ENCODE measurements around the gene DDRGK1. TPM values are rescaled to one million over a fixed set of nuclear protein-coding genes. Genes with fewer than 3 reads are reported as not detected.

The DDRGK1 gene
- total RNA-seq, 1 donor from 2014 or later = 84.2 TPM

DNA sequence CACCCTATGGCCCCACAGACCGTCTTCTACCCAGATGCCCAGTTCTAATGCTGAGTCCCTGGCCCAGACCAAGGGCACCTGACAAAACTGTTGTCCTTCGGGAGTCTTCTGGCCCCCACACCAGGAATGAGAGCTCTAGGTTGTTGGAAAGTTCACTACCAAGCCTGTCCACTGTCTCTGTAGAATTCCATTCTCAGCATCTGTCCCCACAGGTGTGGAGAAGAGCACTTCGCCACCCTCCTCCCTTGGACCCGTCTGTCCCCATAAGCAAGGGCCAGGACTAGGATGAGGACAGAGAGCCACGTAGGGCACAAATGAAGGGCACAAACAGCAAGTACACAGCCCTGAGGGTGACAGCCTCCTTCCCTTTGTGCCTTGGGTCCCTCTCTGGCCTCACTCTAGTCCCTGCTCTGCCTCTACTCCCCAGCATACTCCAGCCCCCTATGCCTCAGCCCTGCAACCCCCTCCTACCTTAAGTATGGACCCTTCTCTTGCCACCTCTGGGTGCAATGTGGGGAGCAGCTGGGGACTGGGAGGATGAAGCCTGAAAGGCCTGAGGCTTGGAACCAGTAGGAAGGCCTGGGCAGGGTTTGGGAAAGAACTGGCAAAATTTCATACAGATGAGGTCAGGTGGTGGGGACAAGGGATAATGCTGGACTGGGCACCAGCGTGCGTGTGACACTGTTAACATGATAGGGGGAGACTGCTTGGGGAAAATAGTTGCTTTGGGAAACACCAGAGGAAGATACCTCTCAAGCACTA lies 35.5 kb downstream of the DDRGK1 start:
- Mint-ChIP-seq H3K36me3 (ENCODE audit: unreplicated experiment) (peaks cover 3% of the 10 kb centered on the region), H3K4me3 (ENCODE audit: unreplicated experiment) (no peak overlapping the region)
- TF ChIP-seq, protein P1, sequence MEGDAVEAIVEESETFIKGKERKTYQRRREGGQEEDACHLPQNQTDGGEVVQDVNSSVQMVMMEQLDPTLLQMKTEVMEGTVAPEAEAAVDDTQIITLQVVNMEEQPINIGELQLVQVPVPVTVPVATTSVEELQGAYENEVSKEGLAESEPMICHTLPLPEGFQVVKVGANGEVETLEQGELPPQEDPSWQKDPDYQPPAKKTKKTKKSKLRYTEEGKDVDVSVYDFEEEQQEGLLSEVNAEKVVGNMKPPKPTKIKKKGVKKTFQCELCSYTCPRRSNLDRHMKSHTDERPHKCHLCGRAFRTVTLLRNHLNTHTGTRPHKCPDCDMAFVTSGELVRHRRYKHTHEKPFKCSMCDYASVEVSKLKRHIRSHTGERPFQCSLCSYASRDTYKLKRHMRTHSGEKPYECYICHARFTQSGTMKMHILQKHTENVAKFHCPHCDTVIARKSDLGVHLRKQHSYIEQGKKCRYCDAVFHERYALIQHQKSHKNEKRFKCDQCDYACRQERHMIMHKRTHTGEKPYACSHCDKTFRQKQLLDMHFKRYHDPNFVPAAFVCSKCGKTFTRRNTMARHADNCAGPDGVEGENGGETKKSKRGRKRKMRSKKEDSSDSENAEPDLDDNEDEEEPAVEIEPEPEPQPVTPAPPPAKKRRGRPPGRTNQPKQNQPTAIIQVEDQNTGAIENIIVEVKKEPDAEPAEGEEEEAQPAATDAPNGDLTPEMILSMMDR (IDR thresholded peaks at IDR 0.05) = no peak

GRCh38 chr20:3168079-3168828 lies 36.2 kb downstream of the DDRGK1 start:
- Mint-ChIP-seq H3K4me3 (ENCODE audit: unreplicated experiment) (no peak overlapping the region), H3K9me3 (ENCODE audit: unreplicated experiment) (no peaks in the 10 kb centered on the region), H3K27me3 (ENCODE audit: unreplicated experiment) (peaks cover 4% of the 10 kb centered on the region), H3K36me3 (ENCODE audit: unreplicated experiment) (peaks cover 3% of the 10 kb centered on the region), H3K4me1 (ENCODE audit: unreplicated experiment) (peaks cover 8% of the 10 kb centered on the region), H3K27ac (ENCODE audit: unreplicated experiment) (no peak overlapping the region)
- no peak for DNase-seq (ENCODE audit: extremely low spot score, unreplicated experiment)
- TF ChIP-seq, protein P1 (IDR thresholded peaks at IDR 0.05) = no peak

More for the DNA sequence above, 35.5 kb downstream of the DDRGK1 start:
- Mint-ChIP-seq H3K4me1 (ENCODE audit: unreplicated experiment) (peaks cover 9% of the 10 kb centered on the region), H3K9me3 (ENCODE audit: unreplicated experiment) (no peaks in the 10 kb centered on the region), H3K27ac (ENCODE audit: unreplicated experiment) (no peak overlapping the region), H3K27me3 (ENCODE audit: unreplicated experiment) (peaks cover 4% of the 10 kb centered on the region)
- DNase-seq (ENCODE audit: extremely low spot score, unreplicated experiment) = no peak

- H3K27me3 Mint-ChIP-seq (ENCODE audit: unreplicated experiment) = peaks cover 4% of the 10 kb centered on the region
- peaks cover 7% of the 10 kb centered on the region for H3K4me1 Mint-ChIP-seq (ENCODE audit: unreplicated experiment)
- H3K27ac Mint-ChIP-seq (ENCODE audit: unreplicated experiment) = no peak overlapping the region
- no peak overlapping the region for H3K4me3 Mint-ChIP-seq (ENCODE audit: unreplicated experiment)
- H3K36me3 Mint-ChIP-seq (ENCODE audit: unreplicated experiment) = peaks cover 3% of the 10 kb centered on the region
- no peaks in the 10 kb centered on the region for H3K9me3 Mint-ChIP-seq (ENCODE audit: unreplicated experiment)
- TF ChIP-seq, protein P1 (IDR thresholded peaks at IDR 0.05) = no peak
- no peak for DNase-seq (ENCODE audit: extremely low spot score, unreplicated experiment)
Measured at GRCh38 chr20:3167738-3168078, 36.8 kb downstream of the DDRGK1 start.

DNA sequence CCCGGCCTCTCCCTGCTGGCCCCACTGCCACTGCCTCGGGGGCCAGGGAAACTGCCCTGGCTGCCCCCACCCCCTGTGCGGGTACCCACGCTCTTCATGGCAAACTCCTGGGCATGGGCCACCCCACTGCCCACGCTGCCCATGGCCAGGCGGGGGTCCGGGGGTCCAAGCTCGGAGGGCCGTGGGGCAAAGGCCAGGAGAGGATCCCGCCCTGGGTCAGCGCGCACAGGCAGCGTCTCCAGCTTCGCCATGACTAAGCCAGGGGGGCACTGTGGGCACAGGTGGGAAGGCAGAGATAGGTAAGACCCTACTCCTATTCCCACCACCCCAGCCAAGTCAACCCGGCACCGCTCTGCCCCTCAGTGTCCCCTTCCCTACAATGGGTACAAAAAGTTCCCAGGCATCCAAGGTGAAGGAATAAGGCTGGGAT lies 37.6 kb downstream of the DDRGK1 start:
- Mint-ChIP-seq H3K36me3 (ENCODE audit: unreplicated experiment) (peaks cover 3% of the 10 kb centered on the region), H3K9me3 (ENCODE audit: unreplicated experiment) (no peaks in the 10 kb centered on the region), H3K27me3 (ENCODE audit: unreplicated experiment) (peaks cover under 1% of the 10 kb centered on the region), H3K4me3 (ENCODE audit: unreplicated experiment) (no peak overlapping the region), H3K4me1 (ENCODE audit: unreplicated experiment) (peaks cover 2% of the 10 kb centered on the region), H3K27ac (ENCODE audit: unreplicated experiment) (no peak overlapping the region)
- DNase-seq (ENCODE audit: extremely low spot score, unreplicated experiment) = no peak
- TF ChIP-seq, protein P1 (IDR thresholded peaks at IDR 0.05) = no peak

GRCh38 chr20:3166338-3166912 lies 38.1 kb downstream of the DDRGK1 start:
- Mint-ChIP-seq H3K4me1 (ENCODE audit: unreplicated experiment) (peaks cover 2% of the 10 kb centered on the region), H3K9me3 (ENCODE audit: unreplicated experiment) (no peaks in the 10 kb centered on the region), H3K27me3 (ENCODE audit: unreplicated experiment) (no peaks in the 10 kb centered on the region), H3K36me3 (ENCODE audit: unreplicated experiment) (peaks cover 3% of the 10 kb centered on the region), H3K4me3 (ENCODE audit: unreplicated experiment) (no peak overlapping the region), H3K27ac (ENCODE audit: unreplicated experiment) (no peak overlapping the region)
- no peak for DNase-seq (ENCODE audit: extremely low spot score, unreplicated experiment)
- TF ChIP-seq, protein P1 (IDR thresholded peaks at IDR 0.05) = no peak

Measured in osteocyte (in vitro differentiated cells).